HG03045 (cell line): ENCODE results near the gene ZEB2.

Experiments
- ATAC-seq: cut with Tn5 transposase; IDR thresholded peaks from one replicate; pipeline ENCODE4 v1.9.1; 2021; ENCODE audit warnings: mild to moderate bottlenecking, moderate library complexity; ENCODE audit not compliant: unreplicated experiment

ZEB2 gene

GRCh38 chr2:144514616-144515091 lies 5.3 kb downstream of the ZEB2 start:
- no peak for ATAC-seq

DNA sequence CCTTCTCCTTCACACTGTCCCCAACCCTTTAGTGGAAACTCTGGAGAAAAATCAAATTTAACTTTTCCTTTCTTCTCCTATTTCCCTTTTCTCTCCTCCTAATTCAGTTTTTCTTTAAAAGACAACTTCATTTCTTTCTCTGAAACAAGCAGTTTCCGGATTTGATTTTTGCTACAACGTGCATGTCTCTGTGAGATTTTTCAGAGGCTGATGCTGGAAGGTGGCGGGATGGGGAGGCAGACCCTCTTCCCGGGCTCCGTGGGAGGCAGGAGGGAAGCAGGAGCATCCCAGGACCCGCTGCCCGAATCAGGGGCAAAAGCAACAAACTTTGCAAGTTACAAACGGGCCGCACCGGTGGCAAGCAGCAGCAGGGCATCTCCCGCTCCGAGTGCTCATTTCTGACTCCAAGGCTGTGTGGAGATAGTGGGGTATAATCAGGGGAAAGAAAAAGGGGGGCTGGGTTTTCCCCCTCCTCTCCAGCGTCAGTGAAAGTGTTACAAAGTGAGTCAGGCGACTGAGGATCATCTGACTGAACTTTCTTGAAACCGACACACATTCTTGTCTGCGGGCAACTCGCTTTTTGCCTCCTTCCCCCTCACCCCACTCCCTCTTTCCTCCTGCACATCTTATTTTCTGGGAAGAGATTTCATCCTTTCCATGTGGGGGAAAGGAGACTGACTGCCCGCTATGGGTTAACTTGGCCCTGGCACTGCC lies 6.4 kb downstream of the ZEB2 start:
- no peak for ATAC-seq

GRCh38 chr2:144512891-144513351 lies 7.0 kb downstream of the ZEB2 start:
- no peak for ATAC-seq

DNA sequence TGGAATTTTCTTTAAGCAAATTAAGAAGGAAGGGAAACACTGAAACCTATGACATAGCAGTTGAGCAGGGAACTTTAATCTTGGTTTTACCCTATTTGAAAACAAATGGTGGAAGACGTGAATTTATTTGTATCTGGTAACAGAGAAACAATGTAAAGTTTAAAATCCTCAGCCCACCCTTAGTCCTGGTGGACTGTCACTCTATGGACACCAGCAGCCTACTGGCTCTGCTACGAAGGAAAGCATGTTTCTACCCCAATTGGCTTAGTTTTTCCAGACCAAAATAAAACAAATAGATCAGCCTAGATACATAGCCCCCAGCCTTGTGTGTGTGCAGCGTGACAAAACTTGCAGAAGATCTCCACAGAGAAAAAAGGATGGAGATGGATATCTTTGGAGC lies 7.4 kb downstream of the ZEB2 start:
- no peak for ATAC-seq

- ATAC-seq, result no peak
These were observed 8.0 kb downstream of the ZEB2 start for GRCh38 chr2:144511937-144512336.

- no peak for ATAC-seq
These were observed 8.6 kb downstream of the ZEB2 start for GRCh38 chr2:144511226-144511810.

DNA sequence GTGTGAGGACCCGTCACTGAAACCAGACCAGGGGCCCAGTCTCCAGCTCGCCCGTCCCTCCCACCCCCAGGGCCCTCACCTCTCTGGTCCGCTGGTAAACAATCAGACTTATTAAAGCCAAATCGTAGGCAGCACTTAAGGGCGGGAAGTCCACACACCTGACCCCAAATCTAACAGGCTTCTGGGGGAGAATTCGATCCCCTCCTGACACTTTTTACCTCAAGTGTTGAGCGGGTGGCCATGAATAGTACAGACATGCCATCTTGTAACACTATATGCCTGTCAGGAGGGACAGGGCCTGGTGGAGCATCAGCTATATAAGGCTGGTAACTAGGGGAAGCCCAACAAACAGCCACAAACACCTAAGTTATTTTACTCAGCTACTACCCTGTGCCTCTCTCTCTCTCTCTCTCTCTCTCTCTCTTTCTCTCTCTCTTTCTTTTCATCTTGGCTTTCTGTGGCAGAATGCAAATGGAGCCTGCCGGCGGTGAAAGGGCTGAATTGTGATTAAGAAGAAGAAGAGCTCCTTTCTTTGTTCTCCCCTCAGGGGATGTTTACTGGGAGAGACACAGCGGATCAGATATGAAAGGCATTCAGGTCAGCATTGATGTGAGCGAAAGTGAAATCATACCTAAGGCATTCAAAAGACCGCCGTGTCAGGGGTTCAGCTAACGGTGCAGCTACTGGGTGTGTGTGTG lies 9.5 kb downstream of the ZEB2 start:
- peak; percentile 72 for ATAC-seq

GRCh38 chr2:144509879-144510221 lies 10.1 kb downstream of the ZEB2 start:
- ATAC-seq, result no peak

GRCh38 chr2:144509001-144509878 lies 10.7 kb downstream of the ZEB2 start:
- ATAC-seq, result no peak

DNA sequence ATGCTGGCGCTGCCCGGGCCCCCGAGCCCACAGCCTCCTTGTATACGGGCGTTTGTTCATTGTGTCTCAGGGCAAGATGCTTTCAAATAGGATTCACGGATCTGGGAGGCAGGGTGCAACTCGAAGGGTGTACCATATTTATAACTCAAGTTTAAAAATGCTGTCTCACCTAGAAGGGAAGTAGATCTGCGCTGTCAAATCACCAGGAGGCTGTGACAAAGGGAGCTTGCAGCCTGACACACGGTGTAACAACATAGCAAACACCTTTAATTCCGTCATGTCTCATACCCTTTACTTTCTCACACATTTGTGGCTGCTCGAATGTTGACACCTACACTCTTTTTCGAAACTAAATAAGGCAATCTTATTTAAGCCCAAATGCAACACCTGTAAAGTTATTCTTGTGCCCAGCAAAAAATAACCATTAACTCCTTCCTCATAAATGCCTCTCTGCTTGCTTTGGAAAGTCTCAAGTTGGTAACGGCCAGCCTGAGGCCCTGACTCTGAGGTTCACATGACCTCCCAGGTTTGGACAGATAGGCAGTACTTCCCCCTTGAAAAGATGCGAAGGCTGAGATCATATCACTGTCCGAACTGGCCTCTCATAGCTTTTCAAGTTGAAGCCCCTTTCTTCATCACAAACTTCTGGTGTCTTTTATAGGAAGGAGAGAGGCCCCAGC lies 11.6 kb downstream of the ZEB2 start:
- no peak for ATAC-seq

GRCh38 chr2:144507441-144508171 lies 12.3 kb downstream of the ZEB2 start:
- ATAC-seq, result no peak

- ATAC-seq, result no peak
These were observed 14.6 kb downstream of the ZEB2 start for GRCh38 chr2:144505245-144505831.

DNA sequence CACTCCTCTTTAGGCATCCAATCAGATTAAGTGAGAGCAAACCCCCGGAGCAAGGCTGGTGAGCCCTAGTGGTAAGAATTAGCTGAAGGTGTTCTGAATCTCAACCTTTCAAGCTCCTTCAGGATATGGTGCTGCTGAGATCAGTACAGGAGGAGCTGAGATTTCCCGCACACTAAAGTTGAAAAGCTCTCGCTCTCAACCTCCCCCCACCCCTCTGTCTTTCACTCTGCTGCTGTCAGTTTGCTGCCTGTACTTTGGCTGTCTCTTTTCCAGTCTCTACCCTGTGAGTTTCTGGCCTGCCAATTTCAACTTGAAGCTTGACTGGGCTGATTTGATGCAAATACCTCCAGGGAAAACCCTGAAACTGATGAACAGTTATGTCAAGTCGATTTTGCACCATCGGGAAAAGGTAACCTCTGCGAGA lies 15.7 kb downstream of the ZEB2 start:
- ATAC-seq, result no peak

DNA sequence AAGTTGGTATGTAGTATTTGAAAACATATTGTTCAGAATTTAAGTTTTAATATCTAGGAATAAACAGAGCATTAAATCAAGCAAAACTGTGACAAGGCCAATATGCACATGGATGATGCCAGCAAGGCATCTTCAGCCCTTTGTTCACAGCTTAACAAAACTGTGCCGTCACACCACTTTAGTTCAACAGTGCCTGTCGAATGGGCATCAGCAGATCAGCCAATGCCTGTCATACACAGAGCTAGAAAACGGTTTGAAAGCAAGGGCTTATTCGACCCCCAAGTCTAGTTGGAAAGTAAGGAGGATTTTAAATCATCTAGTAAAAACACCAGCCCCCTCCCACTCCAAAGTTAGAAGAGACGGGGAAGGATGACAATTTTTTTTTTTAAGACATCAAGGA lies 16.7 kb downstream of the ZEB2 start:
- no peak for ATAC-seq

- ATAC-seq, result no peak
These were observed 17.6 kb downstream of the ZEB2 start for GRCh38 chr2:144502369-144502768.

- no peak for ATAC-seq
These were observed 18.3 kb downstream of the ZEB2 start for GRCh38 chr2:144501627-144502026.

DNA sequence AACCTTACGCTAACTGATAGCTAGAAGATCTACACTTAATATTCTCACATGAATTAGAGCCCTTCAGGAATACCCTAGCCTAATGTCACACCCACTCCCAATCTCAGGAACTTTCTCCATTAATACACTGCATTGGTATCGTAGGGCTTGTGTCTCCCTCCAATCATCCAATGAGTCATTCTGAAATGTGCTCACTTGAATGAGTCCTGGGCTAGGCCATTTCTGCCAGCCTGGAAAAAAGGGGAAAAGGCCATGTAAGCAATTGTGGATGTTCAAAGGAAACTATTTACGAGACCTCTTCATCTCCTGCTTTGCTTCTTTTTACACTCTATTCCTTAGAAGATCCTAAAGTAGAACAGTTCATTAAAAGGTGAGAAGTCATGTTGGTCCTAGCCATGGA lies 18.8 kb downstream of the ZEB2 start:
- no peak for ATAC-seq

- no peak for ATAC-seq
These were observed 19.4 kb downstream of the ZEB2 start for GRCh38 chr2:144500563-144500962.

DNA sequence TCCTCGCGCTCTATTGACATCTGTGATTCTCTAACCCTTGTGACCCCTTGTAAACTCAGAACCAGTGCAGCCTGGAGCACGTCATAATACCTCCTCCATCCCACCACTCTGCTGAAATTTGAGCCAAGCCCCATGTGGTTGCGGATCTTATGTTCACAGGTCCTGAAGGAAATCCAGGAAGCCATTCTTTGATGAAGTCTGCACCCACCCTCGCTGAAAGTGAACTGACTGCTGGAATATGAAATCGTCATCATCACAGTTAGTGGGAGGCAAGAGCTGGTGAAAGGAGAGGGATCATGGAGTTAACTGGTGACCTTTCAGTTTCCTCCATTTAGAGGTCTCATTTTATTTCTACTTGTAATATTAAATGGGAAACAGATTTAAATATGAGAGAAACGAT lies 21.6 kb downstream of the ZEB2 start:
- ATAC-seq, result no peak
